SH-SY5Y (cell line): ENCODE data around the gene KRTAP4-12.
"Not testable (repeated sequence)": the region's sequence is repeated elsewhere in the genome, so short reads cannot be mapped to it uniquely, and the experiment has no call there.

Experiments
- GATA2 ChIP-seq: IDR thresholded peaks from 2 replicates; pipeline ENCODE4 v1.6.1; 2011; ENCODE audit warnings: mild to moderate bottlenecking, low read depth, low read length
- GATA3 ChIP-seq: IDR thresholded peaks from 2 replicates; pipeline ENCODE4 v1.6.1; 2011; ENCODE audit warnings: low read depth, mild to moderate bottlenecking, low read length, moderate library complexity

KRTAP4-12 gene

DNA sequence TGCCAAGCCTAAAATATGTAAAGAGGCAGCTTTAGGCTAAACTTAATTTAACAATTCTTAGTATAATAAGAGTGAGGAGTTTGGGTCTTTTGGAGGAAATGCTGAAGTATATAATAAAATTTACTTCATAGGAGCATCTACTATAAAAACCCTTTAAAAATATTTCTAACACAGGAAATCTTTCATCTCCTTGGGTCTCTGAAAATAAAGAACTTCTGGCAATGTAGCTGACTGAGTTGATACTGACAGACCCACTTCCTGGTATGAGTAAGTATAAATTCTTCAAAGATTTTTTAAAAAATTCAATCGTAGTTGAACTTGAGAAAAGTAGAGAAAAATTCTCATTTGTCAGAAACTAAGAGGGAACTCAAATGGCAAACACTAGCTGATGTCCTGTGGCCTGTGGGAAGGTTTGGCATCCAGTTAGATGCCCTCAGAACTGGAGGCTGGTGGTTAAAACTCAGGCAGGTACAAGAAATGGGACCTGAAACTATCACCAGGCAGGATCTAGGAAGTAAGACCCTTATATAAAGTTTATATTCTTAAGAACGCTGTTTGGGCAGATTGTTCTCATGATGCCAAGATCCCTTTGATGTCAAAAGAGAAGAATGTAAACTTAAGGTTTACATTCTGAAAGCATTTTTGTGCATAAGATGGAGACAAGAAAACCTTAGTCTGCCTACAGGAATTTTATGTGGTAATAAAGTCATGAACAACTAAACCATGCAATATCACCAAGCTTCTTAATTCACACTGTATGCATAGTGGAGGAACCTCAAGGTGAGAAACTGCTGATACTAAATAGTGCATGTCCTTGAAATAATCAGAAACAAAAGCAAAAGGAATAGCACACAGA lies 10.1 kb upstream of the KRTAP4-12 start:
- TF ChIP-seq GATA2 (no peak), GATA3 (no peak)

DNA sequence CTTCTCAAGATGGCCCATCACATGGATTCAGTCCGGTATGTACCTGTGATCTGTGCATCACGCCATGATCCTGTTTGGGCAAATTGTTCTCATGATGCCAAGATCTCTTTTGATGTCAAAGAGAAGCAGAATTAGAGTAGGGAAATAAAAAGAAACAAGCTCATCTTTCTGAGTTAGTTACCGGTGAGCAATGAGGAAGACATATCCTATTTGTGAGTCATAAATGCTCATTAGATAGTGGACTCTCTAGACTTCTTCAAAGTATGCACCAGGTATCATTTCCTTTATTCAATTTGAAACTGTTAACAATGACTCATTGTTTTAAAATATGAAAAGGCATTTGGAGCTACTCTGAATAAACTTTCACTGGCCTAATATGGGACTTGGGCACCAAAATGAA lies 8.0 kb upstream of the KRTAP4-12 start:
- no peak for TF ChIP-seq GATA3
- TF ChIP-seq GATA2: no peak

DNA sequence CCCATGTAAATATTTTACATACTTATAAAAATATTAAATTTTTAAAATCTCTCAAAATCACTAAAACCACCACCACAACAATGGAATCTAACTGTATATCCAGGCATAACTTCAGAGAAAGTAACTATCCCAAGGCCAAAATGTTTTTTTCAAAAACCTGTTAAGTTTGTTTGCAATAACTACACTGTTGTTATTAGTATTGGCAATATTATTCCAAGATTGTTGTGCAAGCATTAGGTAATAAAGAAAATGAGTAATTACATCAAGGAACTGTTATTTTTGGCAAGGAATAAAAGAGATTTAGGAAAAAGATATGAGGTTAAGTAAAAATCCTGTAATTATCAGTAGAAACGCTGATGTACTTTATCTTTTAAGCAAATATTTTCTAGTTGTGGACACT lies 3.4 kb upstream of the KRTAP4-12 start:
- TF ChIP-seq GATA3 (no peak), GATA2 (no peak)

DNA sequence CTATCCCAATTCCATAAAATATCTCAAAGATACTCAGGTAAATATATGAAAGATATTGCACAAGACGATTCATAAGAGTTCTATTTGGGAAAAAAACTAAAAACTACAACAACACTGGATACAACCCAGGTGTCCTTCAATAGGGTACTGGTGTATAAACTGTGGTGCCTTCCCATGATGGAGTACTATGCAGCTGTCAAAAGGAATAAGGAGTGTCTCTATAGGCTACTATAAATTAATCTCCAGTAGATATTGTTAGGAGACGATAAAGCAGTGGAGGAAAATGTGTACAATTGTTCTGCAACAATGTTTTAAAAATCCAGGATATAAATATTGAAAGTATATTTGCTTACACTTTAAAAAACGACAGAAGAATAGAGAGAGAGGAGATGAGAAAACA lies 2.4 kb upstream of the KRTAP4-12 start:
- TF ChIP-seq GATA3: no peak
- TF ChIP-seq GATA2: no peak

GRCh38 chr17:41125064-41125463 lies 1.1 kb upstream of the KRTAP4-12 start:
- TF ChIP-seq GATA3 (no peak), GATA2 (no peak)

DNA sequence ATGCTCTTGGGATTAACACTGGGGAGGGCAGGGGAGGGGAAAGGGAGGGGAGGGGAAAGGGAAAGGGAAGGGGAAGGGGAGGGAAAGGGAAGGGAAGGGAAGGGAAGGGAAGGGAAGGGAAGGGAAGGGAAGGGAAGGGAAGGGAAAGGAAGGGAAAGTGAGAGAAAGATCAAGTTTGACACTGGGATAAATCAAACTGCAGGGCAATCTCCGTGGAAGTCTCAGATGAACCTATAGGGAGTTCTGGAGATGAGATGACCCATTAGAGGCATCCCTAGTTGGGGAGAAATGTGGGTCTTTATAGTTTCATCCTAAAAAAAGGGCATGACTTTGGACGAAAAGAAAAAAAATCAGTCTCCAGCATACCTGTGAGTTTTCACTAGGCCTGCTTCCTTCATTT lies 2.2 kb downstream of the KRTAP4-12 start:
- TF ChIP-seq GATA3: no peak
- no peak for TF ChIP-seq GATA2

GRCh38 chr17:41118721-41119120 lies 5.3 kb downstream of the KRTAP4-12 start:
- TF ChIP-seq GATA2: no peak

- not testable (repeated sequence) for TF ChIP-seq GATA3, GATA2
Measured at GRCh38 chr17:41117846-41118386, 6.1 kb downstream of the KRTAP4-12 start, which contains the start of gene KRTAP4-11. KRTAP4-11 (minus strand) TSS chr17:41118373; CDS start chr17:41118315, 58 bp downstream.

DNA sequence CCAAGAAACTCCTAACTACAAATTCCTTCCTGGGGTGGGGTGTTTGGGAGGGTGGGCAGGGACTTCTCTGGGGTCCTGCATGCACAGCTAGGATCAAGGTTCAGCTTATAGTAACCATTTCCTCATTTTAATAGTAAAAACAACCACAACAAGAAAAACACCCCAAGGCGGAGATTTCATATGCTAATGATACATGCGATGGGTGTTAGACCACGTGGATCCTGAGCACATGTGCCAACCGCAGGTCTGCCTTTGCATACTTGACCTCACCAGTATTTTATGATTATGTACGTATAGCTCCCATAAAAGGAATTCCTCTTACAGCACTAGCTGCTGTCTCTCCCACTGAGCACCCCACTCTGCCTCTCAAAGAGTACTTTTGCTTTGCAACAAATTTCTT lies 7.7 kb downstream of the KRTAP4-12 start:
- TF ChIP-seq GATA2 (no peak), GATA3 (no peak)

GRCh38 chr17:41111151-41111885 lies 12.7 kb downstream of the KRTAP4-12 start:
- TF ChIP-seq GATA3: no peak
- no peak for TF ChIP-seq GATA2

- TF ChIP-seq GATA2 (no peak), GATA3 (no peak)
Measured at GRCh38 chr17:41107941-41108450, 16.0 kb downstream of the KRTAP4-12 start.

DNA sequence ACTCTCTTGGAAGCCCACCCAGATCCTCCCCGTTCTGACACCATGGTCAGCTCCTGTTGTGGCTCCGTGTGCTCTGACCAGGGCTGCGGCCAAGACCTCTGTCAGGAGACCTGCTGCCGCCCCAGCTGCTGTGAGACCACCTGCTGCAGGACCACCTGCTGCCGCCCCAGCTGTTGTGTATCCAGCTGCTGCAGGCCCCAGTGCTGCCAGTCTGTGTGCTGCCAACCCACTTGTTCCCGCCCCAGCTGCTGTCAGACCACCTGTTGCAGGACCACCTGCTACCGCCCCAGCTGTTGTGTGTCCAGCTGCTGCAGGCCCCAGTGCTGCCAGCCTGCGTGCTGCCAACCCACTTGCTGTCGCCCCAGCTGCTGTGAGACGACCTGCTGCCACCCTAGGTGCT lies 18.6 kb downstream of the KRTAP4-12 start, which contains the start of gene KRTAP4-9:
Gene KRTAP4-9 (plus strand): TSS at position 43 of the 400 bp plus-strand sequence. CDS start 0 bp downstream, at position 43.
- not testable (repeated sequence) for TF ChIP-seq GATA2, GATA3

DNA sequence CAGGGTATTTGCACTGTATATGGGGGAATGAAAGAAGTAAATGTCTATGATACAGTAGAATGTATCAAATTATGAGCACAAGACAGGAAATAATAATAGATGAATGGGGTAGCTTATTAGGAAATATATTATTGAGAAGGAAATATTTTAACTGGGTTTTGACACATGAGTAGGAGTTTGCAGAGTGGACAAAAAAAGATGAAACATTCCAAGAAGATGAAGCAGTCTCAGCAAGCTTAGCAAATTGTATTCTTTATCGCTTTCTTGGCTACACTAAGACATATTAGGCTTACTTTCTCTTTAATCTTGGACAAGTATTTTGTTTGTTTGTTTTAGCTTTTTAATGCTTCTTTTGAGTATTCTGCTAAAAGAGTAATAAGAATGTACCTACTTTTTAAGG lies 20.1 kb downstream of the KRTAP4-12 start:
- TF ChIP-seq GATA2 (no peak), GATA3 (no peak)

DNA sequence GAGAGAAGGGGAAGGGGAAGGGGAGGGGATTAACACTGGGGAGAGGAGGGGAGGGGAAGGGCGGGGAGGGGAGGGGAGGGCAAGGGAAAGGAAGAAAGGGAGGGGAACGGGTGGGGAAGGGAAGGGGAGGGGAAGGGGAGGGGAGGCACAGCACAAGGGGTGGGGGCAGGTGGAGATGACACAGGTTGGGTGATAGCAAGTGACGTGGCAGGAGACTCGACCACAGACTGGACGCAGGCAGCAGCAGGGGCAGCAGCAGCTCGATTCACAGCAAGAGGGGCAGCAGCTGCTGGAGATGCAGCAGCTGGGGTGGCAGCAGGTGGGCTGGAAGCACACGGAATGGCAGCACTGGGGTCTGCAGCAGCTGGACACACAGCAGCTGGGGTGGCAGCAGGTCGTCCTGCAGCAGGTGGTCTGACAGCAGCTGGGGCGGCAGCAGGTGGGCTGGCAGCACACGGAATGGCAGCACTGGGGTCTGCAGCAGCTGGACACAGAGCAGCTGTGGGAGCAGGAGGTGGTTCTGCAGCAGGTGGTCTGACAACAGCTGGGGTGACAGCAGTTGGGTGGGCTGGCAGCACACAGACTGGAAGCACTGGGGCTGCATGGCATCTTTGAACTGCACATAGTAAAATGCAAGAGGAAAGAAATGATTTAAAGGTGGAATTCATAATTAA lies 22.3 kb downstream of the KRTAP4-12 start, which contains the start of gene KRTAP4-16:
Gene KRTAP4-16 (minus strand): TSS at position 624 of the 674 bp plus-strand sequence. CDS start 0 bp downstream, at position 624.
- no peak for TF ChIP-seq GATA3
- TF ChIP-seq GATA2: no peak
